Duodenal mucosa (tissue), 2 donors: ENCODE data around the gene FOXR1.
"Not testable (repeated sequence)": the region's sequence is repeated elsewhere in the genome, so short reads cannot be mapped to it uniquely, and the experiment has no call there.

Source experiments
- H3K27ac ChIP-seq: one replicate; pipeline ENCODE4 v1.7.0; 2013; ENCODE audit warnings: low read depth, low read length
- H3K27me3 ChIP-seq, 2 donors: one replicate each; pipeline ENCODE4 v1.7.0; 2013; ENCODE audit warnings: low read length in 2 of 2, control low read depth in 1 of 2; ENCODE audit not compliant: insufficient read depth in 2 of 2, control insufficient read depth in 1 of 2
- H3K36me3 ChIP-seq, 2 donors: one replicate each; pipeline ENCODE4 v1.7.0; 2013; ENCODE audit warnings: low read length in 2 of 2, control low read depth in 1 of 2; ENCODE audit not compliant: insufficient read depth in 2 of 2, control insufficient read depth in 1 of 2
- H3K4me1 ChIP-seq, 2 donors: one replicate each; pipeline ENCODE4 v1.7.0; 2013; ENCODE audit warnings: low read length in 2 of 2, control low read depth in 1 of 2; ENCODE audit not compliant: insufficient read depth in 2 of 2, control insufficient read depth in 1 of 2
- H3K4me3 ChIP-seq, 2 donors: one replicate each; pipeline ENCODE4 v1.7.0; 2013; ENCODE audit warnings: low read length in 2 of 2, low read depth in 1 of 2
- H3K9ac ChIP-seq, 2 donors: one replicate each; pipeline ENCODE4 v1.7.0; 2013; ENCODE audit warnings: low read length in 2 of 2, low read depth in 1 of 2
- H3K9me3 ChIP-seq, 2 donors: one replicate each; pipeline ENCODE4 v1.7.0; 2013; ENCODE audit warnings: low read length in 2 of 2, control low read depth in 1 of 2; ENCODE audit not compliant: control insufficient read depth in 1 of 2

Gene FOXR1

GRCh38 chr11:118948000-118948399, 23.6 kb upstream of the FOXR1 start:
- Histone ChIP-seq H3K27me3 (no peaks in the 10 kb centered on the region), H3K4me1 (no peaks in the 10 kb centered on the region), H3K36me3 (no peaks in the 10 kb centered on the region), H3K27ac (no peak overlapping the region), H3K4me3 (no peak overlapping the region), H3K9me3 (no peaks in the 10 kb centered on the region), H3K9ac (no peak overlapping the region)

- H3K9ac ChIP-seq, result no peak overlapping the region
- no peaks in the 10 kb centered on the region for H3K9me3 ChIP-seq
- no peaks in the 10 kb centered on the region for H3K4me1 ChIP-seq
- no peak overlapping the region for H3K4me3 ChIP-seq
- no peak overlapping the region for H3K27ac ChIP-seq
- no peaks in the 10 kb centered on the region for H3K36me3 ChIP-seq
- H3K27me3 ChIP-seq, result no peaks in the 10 kb centered on the region
Measured at GRCh38 chr11:118953265-118953664, 18.3 kb upstream of the FOXR1 start.

- not testable (repeated sequence) for H3K4me1 ChIP-seq, H3K27ac ChIP-seq, H3K9ac ChIP-seq, H3K4me3 ChIP-seq, H3K9me3 ChIP-seq, H3K36me3 ChIP-seq, H3K27me3 ChIP-seq
Measured at GRCh38 chr11:118953976-118954375, 17.6 kb upstream of the FOXR1 start.

GRCh38 chr11:118956094-118956846, 15.3 kb upstream of the FOXR1 start, which contains the start of gene UPK2:
Gene UPK2 (plus strand): TSS chr11:118956298. CDS start chr11:118956351, 53 bp downstream.
- no peak within 1 kb of the TSS for H3K27ac ChIP-seq
- no peaks in the 10 kb centered on the region for H3K4me1 ChIP-seq
- no peaks in the 10 kb centered on the region for H3K9me3 ChIP-seq
- H3K9ac ChIP-seq, result no peak within 1 kb of the TSS
- H3K36me3 ChIP-seq, result no peaks in the 10 kb centered on the region
- H3K27me3 ChIP-seq, result no peaks in the 10 kb centered on the region
- no peak within 1 kb of the TSS for H3K4me3 ChIP-seq

- no peak overlapping the region for H3K9ac ChIP-seq
- H3K4me3 ChIP-seq, result no peak overlapping the region
- no peaks in the 10 kb centered on the region for H3K27me3 ChIP-seq
- H3K4me1 ChIP-seq, result peaks cover 0 to 4% of the 10 kb centered on the region in 2 donors
- H3K36me3 ChIP-seq, result no peaks in the 10 kb centered on the region
- H3K27ac ChIP-seq, result no peak overlapping the region
- H3K9me3 ChIP-seq, result no peaks in the 10 kb centered on the region
Measured at GRCh38 chr11:118956847-118957469, 14.6 kb upstream of the FOXR1 start.

GRCh38 chr11:118957549-118957948, 14.0 kb upstream of the FOXR1 start:
- no peak overlapping the region for H3K27ac ChIP-seq
- no peaks in the 10 kb centered on the region for H3K27me3 ChIP-seq
- no peak overlapping the region for H3K9ac ChIP-seq
- no peak overlapping the region for H3K4me3 ChIP-seq
- no peaks in the 10 kb centered on the region for H3K36me3 ChIP-seq
- H3K9me3 ChIP-seq, result no peaks in the 10 kb centered on the region
- H3K4me1 ChIP-seq, result peaks cover 0 to 4% of the 10 kb centered on the region in 2 donors

- no peak overlapping the region for H3K27ac ChIP-seq
- H3K9ac ChIP-seq, result no peak overlapping the region
- no peak overlapping the region for H3K4me3 ChIP-seq
- no peaks in the 10 kb centered on the region for H3K36me3 ChIP-seq
- H3K4me1 ChIP-seq, result peaks cover 0 to 4% of the 10 kb centered on the region in 2 donors
- no peaks in the 10 kb centered on the region for H3K27me3 ChIP-seq
- no peaks in the 10 kb centered on the region for H3K9me3 ChIP-seq
Measured at GRCh38 chr11:118957968-118958367, 13.6 kb upstream of the FOXR1 start.

- Histone ChIP-seq H3K27ac (no peak overlapping the region), H3K27me3 (no peaks in the 10 kb centered on the region), H3K4me1 (peaks cover 0 to 4% of the 10 kb centered on the region in 2 donors), H3K4me3 (no peak overlapping the region), H3K36me3 (no peaks in the 10 kb centered on the region), H3K9me3 (no peaks in the 10 kb centered on the region), H3K9ac (no peak overlapping the region)
Measured at GRCh38 chr11:118958577-118958976, 13.0 kb upstream of the FOXR1 start.

- H3K27ac ChIP-seq, result no peak overlapping the region
- H3K4me3 ChIP-seq, result no peak overlapping the region
- no peaks in the 10 kb centered on the region for H3K36me3 ChIP-seq
- H3K4me1 ChIP-seq, result peaks cover 0 to 4% of the 10 kb centered on the region in 2 donors
- no peaks in the 10 kb centered on the region for H3K27me3 ChIP-seq
- no peaks in the 10 kb centered on the region for H3K9me3 ChIP-seq
- H3K9ac ChIP-seq, result peak overlapping the region in 1 of 2 donors; percentile 43
Measured at GRCh38 chr11:118961189-118961588, 10.4 kb upstream of the FOXR1 start.

GRCh38 chr11:118961591-118961990, 10.0 kb upstream of the FOXR1 start:
- no peak overlapping the region for H3K27ac ChIP-seq

More at GRCh38 chr11:118961591-118961990, 10.0 kb upstream of the FOXR1 start:
- Histone ChIP-seq H3K4me3 (peak overlapping the region in 1 of 2 donors; percentile 15), H3K36me3 (no peaks in the 10 kb centered on the region), H3K4me1 (peaks cover 0 to 4% of the 10 kb centered on the region in 2 donors), H3K27me3 (no peaks in the 10 kb centered on the region), H3K9ac (peak overlapping the region; percentile 43 to 66), H3K9me3 (no peaks in the 10 kb centered on the region)
